H9 (cell line): Measurements from ENCODE around the gene GPC6. TPM values are rescaled to one million over a fixed set of nuclear protein-coding genes. Genes with fewer than 3 reads are reported as not detected.
A peak's percentile ranks its signal among the peaks of the same experiment; 100 is the strongest.

Experiments
- DNase-seq: peaks from one replicate; pipeline ENCODE4 v3.0.0-alpha.2; 2017
- H2AFZ ChIP-seq: one replicate; pipeline ENCODE4 v1.6.1; 2013; ENCODE audit warnings: mild to moderate bottlenecking, low read length, control low read depth, moderate library complexity
- H2AK5ac ChIP-seq: 2 replicates; pipeline ENCODE4 v1.6.1; 2013; ENCODE audit warnings: low read length, control low read depth, mixed read lengths; ENCODE audit not compliant: insufficient read length
- H2BK120ac ChIP-seq: one replicate; pipeline ENCODE4 v1.6.1; 2013; ENCODE audit warnings: low read depth, mild to moderate bottlenecking, low read length, control low read depth, inconsistent platforms; ENCODE audit not compliant: poor library complexity, severe bottlenecking
- H2BK12ac ChIP-seq: 2 replicates; pipeline ENCODE4 v1.6.1; 2013; ENCODE audit warnings: low read length, control low read depth, mixed read lengths, low read depth; ENCODE audit not compliant: insufficient read length
- H2BK15ac ChIP-seq: 2 replicates; pipeline ENCODE4 v1.6.1; 2013; ENCODE audit warnings: low read depth, low read length, control low read depth
- H2BK20ac ChIP-seq: one replicate; pipeline ENCODE4 v1.6.1; 2013; ENCODE audit warnings: low read depth, mild to moderate bottlenecking, low read length, control low read depth, inconsistent platforms; ENCODE audit not compliant: poor library complexity, severe bottlenecking
- H2BK5ac ChIP-seq: 2 replicates; pipeline ENCODE4 v1.6.1; 2013; ENCODE audit warnings: low read length, control low read depth, mixed read lengths; ENCODE audit not compliant: insufficient read length
- H3K14ac ChIP-seq: 2 replicates; pipeline ENCODE4 v1.6.1; 2013; ENCODE audit warnings: low read length, control low read depth; ENCODE audit not compliant: insufficient read depth
- H3K18ac ChIP-seq: 2 replicates; pipeline ENCODE4 v1.6.1; 2013; ENCODE audit warnings: low read depth, mild to moderate bottlenecking, mixed read lengths, low read length, control low read depth; ENCODE audit not compliant: insufficient read length
- H3K23ac ChIP-seq: 2 replicates; pipeline ENCODE4 v1.6.1; 2013; ENCODE audit warnings: low read length, control low read depth, mixed read lengths, low read depth; ENCODE audit not compliant: insufficient read length
- H3K23me2 ChIP-seq: 2 replicates; pipeline ENCODE4 v1.6.1; 2013; ENCODE audit warnings: low read depth, mild to moderate bottlenecking, mixed read lengths, low read length, control low read depth; ENCODE audit not compliant: insufficient read length, poor library complexity, severe bottlenecking
- H3K27ac ChIP-seq: 2 replicates; pipeline ENCODE4 v1.5.1; 2013; ENCODE audit warnings: low read length, control low read depth, mixed read lengths, low read depth; ENCODE audit not compliant: insufficient read length
- H3K27me3 ChIP-seq: 2 replicates; pipeline ENCODE4 v1.6.1; 2013; ENCODE audit warnings: low read length, control low read depth, inconsistent platforms; ENCODE audit not compliant: insufficient read depth
- H3K4ac ChIP-seq: 2 replicates; pipeline ENCODE4 v1.6.1; 2013; ENCODE audit warnings: low read depth, mild to moderate bottlenecking, control low read depth, inconsistent platforms, low read length, moderate library complexity
- H3K4me1 ChIP-seq: 2 replicates; pipeline ENCODE4 v1.6.1; 2013; ENCODE audit warnings: low read length, control low read depth, inconsistent platforms; ENCODE audit not compliant: insufficient read depth
- H3K4me2 ChIP-seq: 2 replicates; pipeline ENCODE4 v1.6.1; 2013; ENCODE audit warnings: low read length, control low read depth, mixed read lengths; ENCODE audit not compliant: insufficient read length, insufficient read depth
- H3K56ac ChIP-seq: 2 replicates; pipeline ENCODE4 v1.6.1; 2013; ENCODE audit warnings: low read depth, mild to moderate bottlenecking, mixed read lengths, low read length, control low read depth; ENCODE audit not compliant: insufficient read length
- H3K79me1 ChIP-seq: 2 replicates; pipeline ENCODE4 v1.6.1; 2013; ENCODE audit warnings: low read depth, mild to moderate bottlenecking, moderate library complexity, low read length, control low read depth, inconsistent platforms; ENCODE audit not compliant: insufficient read depth, poor library complexity, severe bottlenecking
- H3K79me2 ChIP-seq: 2 replicates; pipeline ENCODE4 v1.6.1; 2013; ENCODE audit warnings: low read length, control low read depth, inconsistent platforms; ENCODE audit not compliant: insufficient read depth
- H3K9ac ChIP-seq: 2 replicates; pipeline ENCODE4 v1.6.1; 2013; ENCODE audit warnings: low read length, control low read depth, mixed read lengths; ENCODE audit not compliant: insufficient read length; ENCODE audit errors: extremely low read depth
- H3K9me3 ChIP-seq: one replicate; pipeline ENCODE4 v1.6.1; 2013; ENCODE audit warnings: low read depth, low read length, inconsistent platforms; ENCODE audit not compliant: control insufficient read depth
- H3T11ph ChIP-seq: one replicate; pipeline ENCODE4 v1.6.1; 2013; ENCODE audit warnings: mild to moderate bottlenecking, low read length, control low read depth, inconsistent platforms
- H4K20me1 ChIP-seq: one replicate; pipeline ENCODE4 v1.6.1; 2013; ENCODE audit not compliant: control insufficient read depth, insufficient read length, insufficient read depth
- H4K5ac ChIP-seq: 2 replicates; pipeline ENCODE4 v1.6.1; 2013; ENCODE audit warnings: low read depth, mild to moderate bottlenecking, mixed read lengths, low read length, control low read depth; ENCODE audit not compliant: insufficient read length
- H4K8ac ChIP-seq: replicated peaks from 2 replicates; pipeline ENCODE4 v1.6.1; 2013; ENCODE audit warnings: low read length, control low read depth, mixed read lengths, low read depth; ENCODE audit not compliant: insufficient read length
- H4K91ac ChIP-seq: 2 replicates; pipeline ENCODE4 v1.6.1; 2013; ENCODE audit warnings: low read depth, mild to moderate bottlenecking, moderate library complexity, mixed read lengths, low read length, control low read depth; ENCODE audit not compliant: insufficient read length
- H3K27ac Mint-ChIP-seq, 3 experiments: 2 replicates in 2 of 3; 3 replicates in 1 of 3; pipeline ENCODE4 v1.8.0; 2020 to 2021; ENCODE audit warnings: mixed read lengths in 3 of 3, mild to moderate bottlenecking in 1 of 3, moderate library complexity in 1 of 3
- H3K27me3 Mint-ChIP-seq: 2 replicates; pipeline ENCODE4 v1.8.0; 2021; ENCODE audit warnings: low read depth, mild to moderate bottlenecking, moderate library complexity, mixed read lengths
- H3K36me3 Mint-ChIP-seq, 3 experiments: 2 replicates in 2 of 3; 3 replicates in 1 of 3; pipeline ENCODE4 v1.8.0; 2020 to 2021; ENCODE audit warnings: low read depth in 3 of 3, mixed read lengths in 3 of 3; ENCODE audit not compliant: insufficient read depth in 1 of 3
- H3K4me1 Mint-ChIP-seq, 2 experiments: 2 replicates each; pipeline ENCODE4 v1.8.0; 2020; ENCODE audit warnings: mixed read lengths in 2 of 2
- H3K4me3 Mint-ChIP-seq, 2 experiments: 2 replicates in 1 of 2; 3 replicates in 1 of 2; pipeline ENCODE4 v1.8.0; 2020 to 2021; ENCODE audit warnings: mild to moderate bottlenecking in 2 of 2, mixed read lengths in 2 of 2, moderate library complexity in 1 of 2
- H3K9me3 Mint-ChIP-seq, 2 experiments: 2 replicates in 1 of 2; 3 replicates in 1 of 2; pipeline ENCODE4 v1.8.0; 2020; ENCODE audit warnings: mild to moderate bottlenecking in 2 of 2, mixed read lengths in 2 of 2, moderate library complexity in 1 of 2
- CTCF ChIP-seq: fragments of 200-600 bp; sonication (generic); conservative IDR thresholded peaks from 3 replicates; pipeline ENCODE4 v1.8.0; 2021; ENCODE audit warnings: antibody characterized with exemption, mild to moderate bottlenecking
- WGBS: extraction: QIAGEN DNeasy Blood & Tissue Kit; methylation state at CpG from one replicate; pipeline ENCODE4 v1.1.7; 2013; ENCODE audit warnings: missing lambda C conversion rate, low lambda C conversion rate, mixed read lengths; ENCODE audit not compliant: insufficient read length; ENCODE audit errors: extremely low coverage; 5-methylcytosine and 5-hydroxymethylcytosine counted together
- total RNA-seq: library from RNA; stranded (reverse); gene quantifications from 2 replicates; pipeline ENCODE4 v1.2.1, GENCODE V29; 2021

GPC6 gene
- total RNA-seq, 1 experiment from 2014 or later, result 15.6 TPM

DNA sequence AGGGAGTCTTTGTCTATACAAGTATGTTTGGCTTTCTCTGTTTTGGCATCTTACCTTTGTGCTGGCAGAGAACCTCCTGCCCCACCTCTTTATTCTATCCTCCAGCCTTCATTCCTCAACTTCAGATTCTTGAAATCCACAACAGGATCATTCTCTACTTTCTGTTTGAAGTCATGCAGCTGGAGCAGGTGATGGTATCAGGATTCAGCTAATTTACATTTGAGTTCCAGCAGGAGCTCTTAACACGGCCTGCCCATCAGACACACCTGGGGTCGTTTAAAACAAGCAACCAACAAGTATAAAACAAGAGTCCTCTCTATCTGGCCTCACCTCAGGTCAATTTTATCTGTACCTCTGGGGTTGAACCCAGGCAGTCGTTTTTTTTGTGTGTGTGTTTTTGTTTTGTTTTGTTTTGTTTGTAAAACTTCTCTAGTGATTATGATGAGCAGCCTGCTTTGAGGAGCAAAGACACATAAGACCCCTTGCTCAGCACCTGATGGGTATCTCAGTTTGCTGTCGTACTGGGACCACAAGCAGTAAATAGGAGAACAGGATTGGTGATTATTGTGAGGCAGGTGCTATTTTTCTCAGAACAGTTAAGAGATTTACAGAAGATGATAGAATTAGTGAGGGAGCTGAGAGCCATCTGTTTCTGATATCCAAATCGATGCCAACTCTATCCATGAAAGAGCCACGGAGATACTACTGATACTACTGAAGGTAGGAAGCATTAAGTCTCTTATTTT, 78.4 kb downstream of the GPC6 start:
- Histone ChIP-seq H4K91ac (no peak overlapping the region), H3K56ac (no peak overlapping the region), H3K27ac (no peak overlapping the region), H3K79me2 (no peaks in the 10 kb centered on the region), H3K14ac (no peak overlapping the region), H2BK120ac (no peak overlapping the region), H4K8ac (no peak overlapping the region), H2AK5ac (no peak overlapping the region), H3K23me2 (no peaks in the 10 kb centered on the region), H2BK20ac (no peak overlapping the region), H3K4me2 (no peak overlapping the region), H3K9me3 (no peaks in the 10 kb centered on the region), H3K18ac (no peak overlapping the region), H3K4me1 (peaks cover 3% of the 10 kb centered on the region; the same call in 1 of the 2 replicates), H3K79me1 (no peaks in the 10 kb centered on the region), H3K4ac (no peak overlapping the region), H3T11ph (no peak overlapping the region), H2BK5ac (no peak overlapping the region), H4K20me1 (no peaks in the 10 kb centered on the region), H3K9ac (no peak overlapping the region), H3K23ac (no peak overlapping the region), H4K5ac (no peak overlapping the region), H2BK15ac (no peak overlapping the region), H3K27me3 (no peaks in the 10 kb centered on the region), H2AFZ (no peak overlapping the region), H2BK12ac (no peak overlapping the region)
- no peak for TF ChIP-seq CTCF
- peaks cover 22 to 26% of the 10 kb centered on the region in 2 experiments for H3K4me1 Mint-ChIP-seq
- no peaks in the 10 kb centered on the region; a peak in 1 of 5 replicates for H3K9me3 Mint-ChIP-seq
- DNase-seq, result no peak
- H3K4me3 Mint-ChIP-seq, result no peak overlapping the region
- peak overlapping the region; percentile 43 to 89 (median 47); a peak in 5 of 7 replicates for H3K27ac Mint-ChIP-seq
- H3K36me3 Mint-ChIP-seq, result peaks cover 0 to 2% (median 0%) of the 10 kb centered on the region in 3 experiments; a peak in 1 of 7 replicates
- H3K27me3 Mint-ChIP-seq, result no peaks in the 10 kb centered on the region
- WGBS, result no CpG with 5 or more reads among the region's 6 CpGs
